IMR-90 (cell line): ENCODE results near the gene AATF.

ENCODE experiments used
- BHLHE40 ChIP-seq: fragments of 150-350 bp; IDR thresholded peaks from 2 replicates; pipeline ENCODE4 v1.6.1; 2016; ENCODE audit warnings: mild to moderate bottlenecking, low read depth, low read length
- RAD21 ChIP-seq: IDR thresholded peaks from 2 replicates; pipeline ENCODE4 v1.6.1; 2012; ENCODE audit warnings: low read length, improper control_type of control experiment
- SMC3 ChIP-seq: fragments of 150-350 bp; IDR thresholded peaks from 2 replicates; pipeline ENCODE4 v1.6.1; 2016; ENCODE audit warnings: low read depth, mild to moderate bottlenecking, antibody characterized with exemption, low read length, moderate library complexity
- TF ChIP-seq, protein P1 (sequence below): conservative IDR thresholded peaks from 2 replicates; pipeline ENCODE4 v1.5.1; 2012; ENCODE audit warnings: mild to moderate bottlenecking, low read depth, low read length, improper control_type of control experiment

DNA sequence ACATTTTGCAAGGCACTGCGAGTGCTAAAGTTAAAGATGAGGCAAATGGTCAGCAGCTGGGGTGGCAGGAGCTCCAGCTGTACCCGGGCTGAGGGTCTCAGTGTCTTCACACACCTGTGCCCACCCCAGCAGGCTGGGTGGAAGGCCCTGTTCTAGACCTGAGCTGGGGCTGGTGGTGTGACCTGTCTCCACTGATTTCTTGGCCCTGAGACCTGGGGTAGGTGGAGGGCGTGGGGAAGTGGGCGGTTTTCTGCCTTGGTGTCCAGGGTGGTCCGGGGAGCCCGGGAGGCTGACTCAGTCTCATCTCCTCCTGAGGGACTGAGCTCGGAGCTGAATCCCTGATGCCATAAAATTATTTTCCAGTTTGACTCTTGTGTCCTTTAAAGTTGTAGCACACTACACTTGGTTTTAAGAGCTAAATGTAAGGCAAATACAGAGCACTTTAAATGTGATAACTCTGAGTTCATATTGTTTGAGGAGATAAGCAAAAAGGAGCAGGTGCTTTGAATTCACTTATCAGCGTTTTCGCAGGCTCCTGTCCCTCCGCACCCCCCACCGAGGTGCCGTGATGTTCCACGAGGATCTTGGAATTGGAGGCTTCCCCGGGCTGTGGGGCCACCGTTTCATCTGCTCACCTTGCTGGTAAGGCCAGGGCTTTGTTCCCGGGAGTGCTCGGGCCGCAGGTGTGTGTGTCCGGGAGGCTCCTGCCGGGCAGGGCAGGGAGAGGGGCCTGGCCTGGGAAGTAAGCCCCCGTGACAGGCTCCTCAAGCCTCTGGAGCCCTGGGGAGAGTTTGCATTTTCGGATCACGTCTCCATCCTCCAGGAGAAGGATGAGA lies 117.0 kb downstream of the AATF start:
- TF ChIP-seq, protein P1, sequence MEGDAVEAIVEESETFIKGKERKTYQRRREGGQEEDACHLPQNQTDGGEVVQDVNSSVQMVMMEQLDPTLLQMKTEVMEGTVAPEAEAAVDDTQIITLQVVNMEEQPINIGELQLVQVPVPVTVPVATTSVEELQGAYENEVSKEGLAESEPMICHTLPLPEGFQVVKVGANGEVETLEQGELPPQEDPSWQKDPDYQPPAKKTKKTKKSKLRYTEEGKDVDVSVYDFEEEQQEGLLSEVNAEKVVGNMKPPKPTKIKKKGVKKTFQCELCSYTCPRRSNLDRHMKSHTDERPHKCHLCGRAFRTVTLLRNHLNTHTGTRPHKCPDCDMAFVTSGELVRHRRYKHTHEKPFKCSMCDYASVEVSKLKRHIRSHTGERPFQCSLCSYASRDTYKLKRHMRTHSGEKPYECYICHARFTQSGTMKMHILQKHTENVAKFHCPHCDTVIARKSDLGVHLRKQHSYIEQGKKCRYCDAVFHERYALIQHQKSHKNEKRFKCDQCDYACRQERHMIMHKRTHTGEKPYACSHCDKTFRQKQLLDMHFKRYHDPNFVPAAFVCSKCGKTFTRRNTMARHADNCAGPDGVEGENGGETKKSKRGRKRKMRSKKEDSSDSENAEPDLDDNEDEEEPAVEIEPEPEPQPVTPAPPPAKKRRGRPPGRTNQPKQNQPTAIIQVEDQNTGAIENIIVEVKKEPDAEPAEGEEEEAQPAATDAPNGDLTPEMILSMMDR, result no peak
- no peak for TF ChIP-seq RAD21
- TF ChIP-seq BHLHE40, result no peak
- TF ChIP-seq SMC3, result no peak
